HCEC 1CT (cell line): Measurements from ENCODE around the gene BLTP1.

Experiments
- DNase-seq: peaks from one replicate; pipeline ENCODE4 v3.0.0-alpha.2; 2017

BLTP1 gene

DNA sequence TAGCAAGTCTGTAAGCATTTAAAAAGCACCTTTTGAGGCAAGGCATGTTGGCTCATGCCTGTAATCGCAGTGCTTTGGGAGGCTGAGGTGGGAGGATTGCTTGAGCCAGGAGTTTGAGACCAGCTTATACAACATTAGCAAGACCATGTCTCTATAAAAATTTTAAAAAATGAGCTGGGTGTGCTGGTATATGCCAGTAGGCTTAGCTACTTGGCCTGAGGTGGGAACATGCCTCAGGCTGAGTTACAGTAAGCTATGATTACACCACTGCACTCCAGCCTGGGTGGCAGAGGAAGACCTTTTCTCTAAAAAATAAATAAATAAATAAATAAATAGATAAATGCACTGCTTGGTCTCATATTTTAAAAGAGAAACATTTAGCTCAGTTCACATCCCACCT, 26.8 kb downstream of the BLTP1 start:
- no peak for DNase-seq

DNA sequence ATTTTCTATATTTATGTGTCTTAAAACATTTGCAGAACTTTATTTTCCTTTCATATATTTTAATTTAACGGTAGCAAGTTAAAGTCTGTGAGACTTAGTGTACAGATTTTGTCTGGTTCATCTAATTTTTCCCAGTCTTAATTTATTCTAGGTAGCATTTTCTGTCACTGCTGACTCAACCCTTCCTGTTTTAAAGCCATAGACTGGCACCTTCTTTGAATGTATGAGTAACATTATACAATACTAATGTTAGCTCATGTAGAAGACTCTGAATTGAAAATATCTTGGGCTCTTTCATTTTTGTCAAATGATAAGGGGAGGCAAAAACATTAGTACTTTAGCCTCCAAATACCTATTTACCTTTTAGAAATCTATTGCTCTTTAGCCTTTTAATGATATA, 43.6 kb downstream of the BLTP1 start:
- no peak for DNase-seq
